ENCODE data around the gene ALDH1B1. TPM values are rescaled to one million over a fixed set of nuclear protein-coding genes. Genes with fewer than 3 reads are reported as not detected.

ALDH1B1 gene
- total RNA-seq, 2 experiments from 2014 or later, result 31.8 to 35.0 TPM

- no peak for DNase-seq
- H3K9me3 Mint-ChIP-seq, result no peaks in the 10 kb centered on the region
Measured at GRCh38 chr9:38431116-38431515, 38.6 kb downstream of the ALDH1B1 start.

DNA sequence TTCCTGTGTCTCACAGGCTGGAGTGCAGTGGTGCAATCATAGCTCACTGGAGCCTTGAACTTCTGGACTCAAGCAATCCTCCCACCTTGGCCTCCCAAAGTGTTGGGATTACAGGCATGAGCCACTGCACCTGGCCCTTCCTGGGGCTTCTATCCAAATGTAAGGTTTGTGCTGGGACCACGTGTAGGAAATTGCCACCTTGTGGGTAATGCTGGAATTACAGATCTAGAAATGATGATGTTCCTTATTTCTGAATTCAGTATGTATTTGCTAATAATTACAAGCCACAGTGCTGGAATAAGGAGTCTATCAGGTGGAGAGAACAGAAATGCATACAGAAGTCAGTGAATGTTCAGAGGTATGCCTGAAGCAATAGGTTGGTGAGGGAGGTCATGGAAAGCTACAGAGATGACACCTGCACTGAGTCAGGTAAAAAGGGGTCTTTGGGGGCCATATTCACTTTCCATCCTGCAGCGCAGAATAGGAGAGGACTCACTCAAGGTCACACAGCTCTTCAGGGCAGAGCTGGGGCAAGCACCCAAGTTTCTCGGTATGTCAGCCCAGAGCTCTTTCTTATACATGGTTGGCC lies 40.5 kb downstream of the ALDH1B1 start:
- H3K27me3 Mint-ChIP-seq, result no peaks in the 10 kb centered on the region
- DNase-seq, result no peak
- H3K27ac Mint-ChIP-seq, result no peak overlapping the region
- H3K4me3 Mint-ChIP-seq, result no peak overlapping the region
- H3K4me1 Mint-ChIP-seq, result peaks cover 5% of the 10 kb centered on the region
- no peaks in the 10 kb centered on the region for H3K9me3 Mint-ChIP-seq
- H3K36me3 Mint-ChIP-seq, result no peaks in the 10 kb centered on the region

More at GRCh38 chr9:38431116-38431515, 38.6 kb downstream of the ALDH1B1 start:
- Mint-ChIP-seq H3K36me3 (no peaks in the 10 kb centered on the region), H3K4me1 (peaks cover 5% of the 10 kb centered on the region), H3K27ac (no peak overlapping the region), H3K4me3 (no peak overlapping the region), H3K27me3 (peaks cover 6% of the 10 kb centered on the region)

DNA sequence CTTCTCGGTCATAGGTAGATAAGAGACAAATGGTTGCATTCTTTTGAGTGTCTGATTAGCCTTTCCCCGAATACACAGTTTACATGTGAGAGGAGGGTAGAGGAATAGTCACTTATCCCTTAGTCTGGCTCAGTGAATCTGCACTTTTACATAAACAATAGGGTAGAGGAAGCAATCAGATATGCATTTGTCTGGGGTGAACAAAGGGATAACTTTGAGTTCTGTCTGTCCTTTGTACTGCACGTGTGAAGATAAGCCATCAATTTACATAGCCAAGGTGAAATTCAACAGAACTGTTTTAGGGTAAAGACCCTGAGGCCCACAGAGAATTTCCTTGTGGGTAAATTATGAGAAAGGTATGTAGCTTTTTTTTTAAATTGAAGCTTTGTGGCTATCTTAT lies 41.9 kb downstream of the ALDH1B1 start:
- DNase-seq, result no peak

GRCh38 chr9:38434853-38435252 lies 42.4 kb downstream of the ALDH1B1 start:
- Mint-ChIP-seq H3K4me1 (peaks cover 5% of the 10 kb centered on the region), H3K36me3 (no peaks in the 10 kb centered on the region), H3K27ac (no peak overlapping the region), H3K4me3 (no peak overlapping the region), H3K27me3 (no peaks in the 10 kb centered on the region), H3K9me3 (no peaks in the 10 kb centered on the region)
- no peak for DNase-seq

More for the DNA sequence above, 41.9 kb downstream of the ALDH1B1 start:
- Mint-ChIP-seq H3K36me3 (no peaks in the 10 kb centered on the region), H3K9me3 (no peaks in the 10 kb centered on the region), H3K27me3 (no peaks in the 10 kb centered on the region), H3K27ac (no peak overlapping the region), H3K4me1 (peaks cover 5% of the 10 kb centered on the region), H3K4me3 (no peak overlapping the region)

- Mint-ChIP-seq H3K27ac (no peak overlapping the region), H3K4me3 (no peak overlapping the region), H3K27me3 (no peaks in the 10 kb centered on the region), H3K4me1 (peaks cover 5% of the 10 kb centered on the region), H3K36me3 (no peaks in the 10 kb centered on the region), H3K9me3 (no peaks in the 10 kb centered on the region)
- no peak for DNase-seq
Measured at GRCh38 chr9:38435521-38435920, 43.0 kb downstream of the ALDH1B1 start.

- Mint-ChIP-seq H3K36me3 (no peaks in the 10 kb centered on the region), H3K27me3 (peaks cover 5% of the 10 kb centered on the region), H3K4me3 (no peak overlapping the region), H3K9me3 (no peaks in the 10 kb centered on the region), H3K27ac (no peak overlapping the region), H3K4me1 (peaks cover 3% of the 10 kb centered on the region)
- DNase-seq, result no peak
Measured at GRCh38 chr9:38436708-38437107, 44.2 kb downstream of the ALDH1B1 start.

DNA sequence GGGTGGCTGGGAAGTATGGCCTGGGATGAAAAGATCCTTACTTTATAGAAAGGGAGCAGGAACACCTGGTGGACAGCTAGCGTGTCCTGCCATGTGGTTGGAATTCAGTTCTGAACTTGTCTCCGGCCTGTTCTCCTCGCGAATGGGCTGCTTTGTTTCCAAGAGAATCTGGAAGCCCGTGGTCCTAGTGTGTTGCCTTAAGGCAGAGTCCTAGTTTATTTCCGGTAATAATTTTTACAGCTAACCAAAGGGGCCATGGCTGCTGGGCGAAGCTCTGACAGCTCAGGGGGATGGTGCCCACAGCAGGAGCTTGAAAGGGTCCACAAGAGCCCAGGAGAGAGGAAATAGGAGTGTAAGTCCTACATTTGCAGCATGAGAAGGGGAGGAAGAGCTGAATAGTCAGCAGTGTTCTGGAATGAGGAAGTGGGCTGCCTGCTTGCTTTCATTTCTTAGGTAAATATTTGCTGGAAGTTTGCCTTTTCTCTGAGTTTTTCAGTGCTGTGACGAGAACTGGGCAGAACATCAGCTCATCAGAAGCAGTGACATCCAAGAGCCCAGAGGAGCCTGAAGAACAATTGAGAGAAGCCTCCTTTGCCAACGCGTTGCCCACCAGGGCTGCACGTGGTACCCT lies 44.8 kb downstream of the ALDH1B1 start:
- H3K36me3 Mint-ChIP-seq, result no peaks in the 10 kb centered on the region
- DNase-seq, result no peak
- H3K27ac Mint-ChIP-seq, result no peak overlapping the region
- H3K4me1 Mint-ChIP-seq, result peaks cover 3% of the 10 kb centered on the region
- H3K4me3 Mint-ChIP-seq, result no peak overlapping the region
- peaks cover 5% of the 10 kb centered on the region for H3K27me3 Mint-ChIP-seq
- no peaks in the 10 kb centered on the region for H3K9me3 Mint-ChIP-seq

- DNase-seq, result no peak
- Mint-ChIP-seq H3K9me3 (no peaks in the 10 kb centered on the region), H3K36me3 (no peaks in the 10 kb centered on the region), H3K27me3 (peaks cover 5% of the 10 kb centered on the region), H3K4me3 (no peak overlapping the region), H3K27ac (no peak overlapping the region), H3K4me1 (peaks cover under 1% of the 10 kb centered on the region)
Measured at GRCh38 chr9:38439291-38439915, 46.9 kb downstream of the ALDH1B1 start.

DNA sequence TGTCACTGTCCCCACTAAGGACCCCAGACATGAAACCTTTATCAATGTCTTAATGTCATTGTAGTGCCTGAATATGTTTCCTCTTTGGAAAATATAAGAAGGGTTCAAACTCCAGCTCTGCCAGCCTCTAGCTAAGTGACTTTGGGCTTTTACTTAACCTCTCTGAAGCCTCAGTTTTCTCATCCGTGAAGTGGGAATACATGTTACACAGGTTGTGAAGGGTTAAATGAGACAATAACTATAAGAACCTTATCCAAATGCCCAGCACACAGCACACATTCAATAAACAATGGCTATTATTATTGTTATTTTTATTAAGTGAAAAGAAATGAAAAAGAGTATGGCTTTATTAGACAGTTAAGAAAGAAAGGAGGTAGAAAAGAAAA lies 47.4 kb downstream of the ALDH1B1 start:
- no peak overlapping the region for H3K27ac Mint-ChIP-seq
- no peak overlapping the region for H3K4me3 Mint-ChIP-seq
- no peaks in the 10 kb centered on the region for H3K36me3 Mint-ChIP-seq
- H3K4me1 Mint-ChIP-seq, result no peaks in the 10 kb centered on the region
- H3K9me3 Mint-ChIP-seq, result no peaks in the 10 kb centered on the region
- H3K27me3 Mint-ChIP-seq, result peaks cover 5% of the 10 kb centered on the region
- DNase-seq, result no peak

DNA sequence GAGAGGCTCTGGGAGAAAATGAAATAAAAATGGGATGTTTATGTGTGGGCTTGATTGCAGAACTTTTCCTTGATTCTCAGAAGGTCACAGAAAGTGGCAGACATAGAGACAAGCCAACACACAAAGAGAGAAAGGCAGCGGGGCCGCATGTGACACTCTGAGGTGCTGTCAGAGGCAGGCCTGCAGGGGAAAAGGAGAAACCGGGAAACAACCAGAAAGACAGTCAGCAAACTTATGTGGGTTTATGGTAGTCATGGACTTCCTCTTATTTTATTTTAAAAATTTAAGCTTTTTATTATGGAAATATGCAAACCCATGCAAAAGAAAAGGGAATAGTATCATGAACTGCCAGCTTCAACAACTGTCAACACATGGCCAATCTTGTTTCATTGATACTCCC lies 48.0 kb downstream of the ALDH1B1 start:
- no peaks in the 10 kb centered on the region for H3K36me3 Mint-ChIP-seq
- H3K4me1 Mint-ChIP-seq, result peaks cover under 1% of the 10 kb centered on the region
- no peak for DNase-seq
- H3K4me3 Mint-ChIP-seq, result no peak overlapping the region
- H3K9me3 Mint-ChIP-seq, result no peaks in the 10 kb centered on the region
- peaks cover 5% of the 10 kb centered on the region for H3K27me3 Mint-ChIP-seq
- no peak overlapping the region for H3K27ac Mint-ChIP-seq

DNA sequence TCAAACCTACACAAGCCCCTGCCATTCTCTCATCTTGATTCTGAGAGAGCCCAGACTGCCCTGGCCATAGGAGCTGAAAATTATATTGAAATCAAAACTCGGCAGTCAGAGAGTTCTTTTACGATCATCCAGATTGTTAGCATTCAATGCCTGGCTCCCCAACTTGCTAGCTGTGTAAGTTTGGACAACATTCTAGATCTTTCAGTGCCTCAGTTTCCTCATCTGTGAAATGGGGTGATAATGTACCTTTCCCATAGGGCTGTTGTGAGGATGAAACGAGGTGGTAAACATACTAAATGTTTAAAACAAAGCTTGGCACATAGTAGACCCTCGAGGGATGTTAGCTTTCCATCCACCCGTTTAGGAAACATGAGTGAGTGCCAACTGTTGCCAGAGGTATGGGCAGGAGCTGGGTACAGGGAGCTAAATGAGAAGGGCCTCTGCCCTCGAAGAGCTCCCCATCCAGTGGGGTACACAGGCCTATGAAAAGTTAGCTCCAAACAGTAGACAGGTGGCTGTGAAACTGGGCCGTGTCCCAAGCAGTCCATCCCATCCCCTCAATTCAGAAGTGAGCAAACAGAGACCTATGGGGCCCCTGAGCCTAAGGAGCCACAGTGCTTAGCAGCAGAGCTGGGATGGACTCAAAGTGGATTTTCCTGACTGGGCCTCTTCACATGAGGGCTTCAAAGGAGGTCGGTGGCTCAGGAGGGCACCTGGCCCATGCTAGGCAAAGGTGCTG lies 49.0 kb downstream of the ALDH1B1 start:
- H3K9me3 Mint-ChIP-seq, result no peaks in the 10 kb centered on the region
- H3K4me3 Mint-ChIP-seq, result no peak overlapping the region
- H3K36me3 Mint-ChIP-seq, result no peaks in the 10 kb centered on the region
- DNase-seq, result no peak
- H3K4me1 Mint-ChIP-seq, result peaks cover 2% of the 10 kb centered on the region
- peaks cover 11% of the 10 kb centered on the region for H3K27me3 Mint-ChIP-seq
- H3K27ac Mint-ChIP-seq, result no peak overlapping the region

GRCh38 chr9:38442473-38443096 lies 50.1 kb downstream of the ALDH1B1 start:
- H3K27ac Mint-ChIP-seq, result no peak overlapping the region
- H3K27me3 Mint-ChIP-seq, result peaks cover 18% of the 10 kb centered on the region
- H3K9me3 Mint-ChIP-seq, result no peaks in the 10 kb centered on the region
- DNase-seq, result no peak
- peaks cover 2% of the 10 kb centered on the region for H3K4me1 Mint-ChIP-seq
- no peak overlapping the region for H3K4me3 Mint-ChIP-seq
- H3K36me3 Mint-ChIP-seq, result no peaks in the 10 kb centered on the region

DNA sequence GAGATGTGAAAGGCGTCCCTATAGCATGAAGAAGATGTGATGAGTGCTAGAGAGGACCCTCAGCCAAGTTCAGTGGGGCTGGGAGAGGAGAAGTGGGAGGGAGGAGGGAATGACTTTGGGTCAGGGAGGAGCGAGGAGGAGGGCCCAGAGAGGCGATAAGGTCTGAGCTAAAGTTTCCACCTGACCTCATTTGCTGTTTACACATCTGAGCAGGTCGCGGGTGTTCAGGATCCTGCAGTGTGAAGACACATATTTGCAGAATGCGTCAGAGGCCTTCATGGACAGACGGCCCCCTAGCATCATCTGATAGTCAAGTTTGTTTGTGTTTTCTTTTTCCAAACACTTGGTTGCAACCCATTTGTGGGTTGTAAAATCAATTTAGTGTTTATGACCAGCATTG lies 50.7 kb downstream of the ALDH1B1 start:
- H3K27me3 Mint-ChIP-seq, result peaks cover 24% of the 10 kb centered on the region
- no peaks in the 10 kb centered on the region for H3K9me3 Mint-ChIP-seq
- no peak for DNase-seq
- H3K36me3 Mint-ChIP-seq, result no peaks in the 10 kb centered on the region
- no peak overlapping the region for H3K4me3 Mint-ChIP-seq
- H3K27ac Mint-ChIP-seq, result no peak overlapping the region
- peaks cover 2% of the 10 kb centered on the region for H3K4me1 Mint-ChIP-seq

- Mint-ChIP-seq H3K27ac (no peak overlapping the region), H3K9me3 (no peaks in the 10 kb centered on the region), H3K27me3 (peaks cover 28% of the 10 kb centered on the region), H3K4me3 (no peak overlapping the region), H3K36me3 (no peaks in the 10 kb centered on the region), H3K4me1 (peaks cover 2% of the 10 kb centered on the region)
- no peak for DNase-seq
Measured at GRCh38 chr9:38443597-38443996, 51.1 kb downstream of the ALDH1B1 start.
